ENCODE data around the gene TIMM23.

- TF ChIP-seq EZH2phosphoT487 (IDR thresholded peaks at IDR 0.05; ENCODE audit: low read depth) = no peak
- no peak for TF ChIP-seq CTCF (IDR thresholded peaks at IDR 0.05; ENCODE audit: low read depth, low read length)
Observed at GRCh38 chr10:46004963-46005362, 32.7 kb downstream of the TIMM23 start.

Measured in OCI-LY3 (cell line).